GM23248 (cell line): ENCODE measurements around the gene INTS2.
"Not testable (repeated sequence)": the region's sequence is repeated elsewhere in the genome, so short reads cannot be mapped to it uniquely, and the experiment has no call there.

Source experiments
- EZH2 ChIP-seq: fragments of 200-600 bp; sonication (generic); IDR thresholded peaks from 2 replicates; pipeline ENCODE4 v1.6.1; 2018; ENCODE audit warnings: antibody characterized with exemption, mild to moderate bottlenecking; ENCODE audit not compliant: insufficient read depth, poor library complexity, severe bottlenecking
- EZH2phosphoT487 ChIP-seq: fragments of 200-600 bp; sonication (generic); IDR thresholded peaks from 2 replicates; pipeline ENCODE4 v1.6.1; 2018; ENCODE audit warnings: antibody characterized with exemption, moderate library complexity, mild to moderate bottlenecking, low read depth; ENCODE audit not compliant: insufficient read depth

DNA sequence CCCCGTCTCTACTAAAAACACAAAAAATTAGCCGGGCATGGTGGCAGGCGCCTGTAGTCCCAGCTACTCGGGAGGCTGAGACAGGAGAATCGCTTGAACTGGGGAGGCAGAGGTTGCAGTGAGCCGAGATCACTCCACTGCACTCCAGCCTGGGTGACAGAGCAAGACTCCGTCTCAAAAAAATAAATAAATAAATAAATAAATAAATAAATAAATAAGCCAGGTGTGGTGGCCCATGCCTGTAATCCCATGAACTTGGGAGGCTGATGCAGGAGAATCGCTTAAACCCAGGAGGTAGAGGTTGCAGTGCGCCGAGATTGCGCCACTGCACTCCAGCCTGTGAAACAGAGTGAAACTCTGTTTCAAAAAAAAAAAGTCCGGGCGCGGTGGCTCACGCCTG lies 12.6 kb downstream of the INTS2 start:
- TF ChIP-seq EZH2, EZH2phosphoT487: not testable (repeated sequence)
